ENCODE measurements around the gene USP35. TPM values are rescaled to one million over a fixed set of nuclear protein-coding genes. Genes with fewer than 3 reads are reported as not detected.

USP35 gene
- total RNA-seq, 1 experiment from 2014 or later, result 8.5 TPM

DNA sequence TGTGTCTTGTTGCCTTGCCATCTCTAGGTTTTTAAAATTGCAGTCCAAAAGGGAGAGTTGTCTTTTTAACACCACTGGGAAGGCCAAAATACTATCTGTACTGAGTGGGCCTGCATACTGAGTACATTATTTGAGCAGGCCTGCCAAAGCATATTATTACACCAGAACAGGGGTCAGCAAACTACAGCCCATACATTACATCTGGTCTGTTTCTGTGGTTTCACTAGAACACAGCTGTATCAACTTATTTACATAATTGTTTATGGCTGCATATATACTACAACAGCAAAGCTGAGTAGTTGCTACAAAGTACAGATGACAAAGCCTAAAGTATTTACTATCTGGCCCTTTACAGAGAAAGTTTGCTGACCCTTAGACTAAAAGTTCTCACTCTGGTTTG is 74.0 kb downstream of the USP35 start:
- ChIA-PET POLR2A (ENCODE audit: unreplicated experiment) (no interaction called here), CTCF (no interaction called here)
- no peaks in the 10 kb centered on the region for H3K79me2 ChIP-seq (ENCODE audit: low read length)
- TF ChIP-seq, protein P1, sequence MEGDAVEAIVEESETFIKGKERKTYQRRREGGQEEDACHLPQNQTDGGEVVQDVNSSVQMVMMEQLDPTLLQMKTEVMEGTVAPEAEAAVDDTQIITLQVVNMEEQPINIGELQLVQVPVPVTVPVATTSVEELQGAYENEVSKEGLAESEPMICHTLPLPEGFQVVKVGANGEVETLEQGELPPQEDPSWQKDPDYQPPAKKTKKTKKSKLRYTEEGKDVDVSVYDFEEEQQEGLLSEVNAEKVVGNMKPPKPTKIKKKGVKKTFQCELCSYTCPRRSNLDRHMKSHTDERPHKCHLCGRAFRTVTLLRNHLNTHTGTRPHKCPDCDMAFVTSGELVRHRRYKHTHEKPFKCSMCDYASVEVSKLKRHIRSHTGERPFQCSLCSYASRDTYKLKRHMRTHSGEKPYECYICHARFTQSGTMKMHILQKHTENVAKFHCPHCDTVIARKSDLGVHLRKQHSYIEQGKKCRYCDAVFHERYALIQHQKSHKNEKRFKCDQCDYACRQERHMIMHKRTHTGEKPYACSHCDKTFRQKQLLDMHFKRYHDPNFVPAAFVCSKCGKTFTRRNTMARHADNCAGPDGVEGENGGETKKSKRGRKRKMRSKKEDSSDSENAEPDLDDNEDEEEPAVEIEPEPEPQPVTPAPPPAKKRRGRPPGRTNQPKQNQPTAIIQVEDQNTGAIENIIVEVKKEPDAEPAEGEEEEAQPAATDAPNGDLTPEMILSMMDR (conservative IDR thresholded peaks at IDR 0.05; ENCODE audit: low read depth, low read length), result no peak
- TF ChIP-seq EZH2phosphoT487 (IDR thresholded peaks at IDR 0.05; ENCODE audit: borderline replicate concordance, low read length) (no peak), EZH2 (IDR thresholded peaks at IDR 0.05; ENCODE audit: low read length, unreplicated experiment) (no peak)
- DNase-seq (no peak), ATAC-seq (no peak)
- H3K27me3 ChIP-seq (ENCODE audit: low read length), result no peaks in the 10 kb centered on the region
- H3F3A ChIP-seq (ENCODE audit: low read length, unreplicated experiment), result no peaks in the 10 kb centered on the region
- no peak overlapping the region for H3K9ac ChIP-seq (ENCODE audit: low read length)
- no peaks in the 10 kb centered on the region for H4K20me1 ChIP-seq (ENCODE audit: low read length)
- no TSS peak for BruUV-seq (replicated peaks)
- no peaks in the 10 kb centered on the region for H3K9me3 ChIP-seq (ENCODE audit: low read length)
- no peak overlapping the region for H3K4me2 ChIP-seq (ENCODE audit: low read length)
- no peak overlapping the region for H3K4me3 ChIP-seq (ENCODE audit: low read length)
- no peaks in the 10 kb centered on the region for H3K36me3 ChIP-seq (ENCODE audit: low read depth, low read length)
- H3K27ac ChIP-seq (ENCODE audit: low read length), result no peak overlapping the region
- H3K4me1 ChIP-seq (ENCODE audit: insufficient read depth, low read length), result peaks cover 12% of the 10 kb centered on the region
- H3K9me2 ChIP-seq (replicated peaks; ENCODE audit: low read length), result no peaks in the 10 kb centered on the region
- no peak overlapping the region for H2AFZ ChIP-seq (ENCODE audit: low read length)
- intact Hi-C loops (cut with micrococcal nuclease), result no loop called here

Other genes starting within 250 kb of the USP35 start
- 42.2 and 50.8 TPM in 2 replicates for gene INTS4, start 194.3 kb upstream of the USP35 start, total RNA-seq (2014; rRNA removed)
- gene KCTD14, start 165.6 kb upstream of the USP35 start, total RNA-seq (2014; rRNA removed), result 1.6 and 3.6 TPM in 2 replicates
- not detected in 2 replicates for gene THRSP, start 125.1 kb upstream of the USP35 start, total RNA-seq (2014; rRNA removed)
- gene NDUFC2, start 109.1 kb upstream of the USP35 start, total RNA-seq (2014; rRNA removed), result 304 and 322 TPM in 2 replicates
- gene ALG8, start 49.3 kb upstream of the USP35 start, total RNA-seq (2014; rRNA removed), result 73.6 and 78.7 TPM in 2 replicates
- gene KCTD21, start 293 bp upstream of the USP35 start, total RNA-seq (2014; rRNA removed), result 9.4 and 13.0 TPM in 2 replicates
- 7.1 and 10.7 TPM in 2 replicates for gene GAB2, start 228.9 kb downstream of the USP35 start, total RNA-seq (2014; rRNA removed)